Activated naive CD4-positive, alpha-beta T cell (primary cell): ENCODE results near the gene AGRP.
"Not testable (repeated sequence)": the region's sequence is repeated elsewhere in the genome, so short reads cannot be mapped to it uniquely, and the experiment has no call there.

Experiments
- DNase-seq, 4 experiments: peaks; one replicate each; lab custom pipeline; 2025; lab: John Stamatoyannopoulos, UW

The AGRP gene, protein sequence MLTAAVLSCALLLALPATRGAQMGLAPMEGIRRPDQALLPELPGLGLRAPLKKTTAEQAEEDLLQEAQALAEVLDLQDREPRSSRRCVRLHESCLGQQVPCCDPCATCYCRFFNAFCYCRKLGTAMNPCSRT

DNA sequence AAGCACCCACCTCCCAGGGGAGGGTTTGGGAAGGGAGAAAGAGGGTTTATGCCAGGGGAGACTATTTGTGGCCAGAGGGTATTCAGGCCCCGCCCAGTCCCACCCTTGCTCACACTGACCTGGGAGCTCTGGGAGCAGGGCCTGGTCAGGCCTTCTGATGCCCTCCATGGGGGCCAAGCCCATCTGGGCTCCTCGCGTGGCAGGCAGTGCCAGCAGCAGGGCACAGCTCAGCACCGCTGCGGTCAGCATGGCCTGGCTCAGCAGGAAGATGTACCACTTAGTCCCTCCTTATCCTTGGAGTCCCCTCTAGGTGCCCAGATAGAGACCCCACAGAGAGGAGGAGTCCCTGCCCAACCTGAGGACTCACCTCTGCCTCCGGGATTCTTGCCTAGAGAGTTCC lies at the start of gene AGRP:
Gene AGRP (minus strand): TSS at position 398 of the 400 bp plus-strand sequence. CDS start 149 bp downstream, at position 249.
- DNase-seq, result no peak

DNA sequence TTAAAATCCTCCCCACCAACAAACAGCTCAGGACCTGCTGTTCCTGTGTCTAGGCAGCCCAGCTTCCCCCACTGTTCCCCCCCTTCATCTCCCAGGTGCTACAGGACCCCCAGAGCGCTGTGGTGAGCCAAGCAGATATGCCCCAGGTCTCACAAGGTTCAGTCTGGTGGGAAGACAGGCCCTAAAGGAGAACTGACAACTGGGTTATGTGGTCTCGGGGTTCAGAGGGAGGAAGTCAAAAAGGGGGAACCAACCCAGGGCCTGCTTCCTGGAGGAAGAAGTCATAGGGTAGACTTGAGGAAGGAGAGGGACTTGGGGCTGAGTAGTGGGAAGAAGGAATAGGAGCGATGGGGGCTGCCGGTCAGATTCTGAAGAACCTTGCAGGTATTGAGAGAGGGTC lies 47.9 kb upstream of the AGRP start:
- DNase-seq, result no peak

DNA sequence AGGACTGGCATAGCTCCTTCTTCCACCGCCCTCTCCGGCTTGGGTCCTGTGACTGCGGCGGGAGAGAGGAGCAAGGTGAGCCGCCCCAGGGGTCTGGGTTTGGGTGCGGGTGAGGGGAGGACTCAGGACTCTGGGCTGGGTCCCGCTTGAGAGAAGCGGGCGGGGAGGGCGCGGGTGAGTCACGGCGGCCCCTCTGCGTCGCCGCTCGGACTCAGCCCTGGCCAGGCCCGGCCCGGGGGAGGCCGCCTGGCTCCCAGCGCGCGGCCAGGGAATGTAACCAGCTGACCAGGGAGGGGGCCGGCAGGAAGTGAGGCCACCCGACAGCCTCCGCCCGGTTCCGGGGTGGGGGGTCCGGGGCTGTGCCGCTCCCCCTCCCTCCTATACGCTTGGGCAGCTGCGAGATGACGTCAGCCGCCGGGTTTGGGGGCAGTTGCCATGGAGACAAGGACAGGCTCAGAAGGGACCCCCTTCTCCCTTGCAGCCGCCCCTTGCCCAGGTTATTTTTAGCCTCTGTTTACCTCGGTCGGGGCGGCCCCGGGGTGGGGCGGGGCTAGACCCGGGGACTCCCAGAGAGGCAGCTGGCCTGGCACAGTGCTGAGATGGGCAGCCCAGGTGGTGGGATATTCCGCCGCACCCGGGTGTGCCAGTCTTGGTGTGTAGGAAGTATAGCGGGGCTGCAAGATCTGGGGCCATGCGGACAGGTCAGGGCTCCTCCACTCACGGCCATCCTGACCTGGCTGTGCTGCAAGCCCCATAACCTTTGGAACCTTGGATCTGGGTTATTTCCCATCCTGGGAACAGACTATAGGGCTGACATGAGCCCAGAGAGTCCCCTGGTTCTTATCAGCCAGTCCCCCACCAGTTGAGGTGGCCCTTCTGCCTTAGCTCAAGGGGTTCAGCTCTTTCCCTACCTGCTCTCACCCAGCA lies 46.9 kb upstream of the AGRP start:
- no peak for DNase-seq

GRCh38 chr16:67529582-67530012 lies 46.2 kb upstream of the AGRP start:
- no peak for DNase-seq

- peak in 1 of 4 experiments; percentile 26 for DNase-seq
Measured at GRCh38 chr16:67528870-67529581, 45.7 kb upstream of the AGRP start.

DNA sequence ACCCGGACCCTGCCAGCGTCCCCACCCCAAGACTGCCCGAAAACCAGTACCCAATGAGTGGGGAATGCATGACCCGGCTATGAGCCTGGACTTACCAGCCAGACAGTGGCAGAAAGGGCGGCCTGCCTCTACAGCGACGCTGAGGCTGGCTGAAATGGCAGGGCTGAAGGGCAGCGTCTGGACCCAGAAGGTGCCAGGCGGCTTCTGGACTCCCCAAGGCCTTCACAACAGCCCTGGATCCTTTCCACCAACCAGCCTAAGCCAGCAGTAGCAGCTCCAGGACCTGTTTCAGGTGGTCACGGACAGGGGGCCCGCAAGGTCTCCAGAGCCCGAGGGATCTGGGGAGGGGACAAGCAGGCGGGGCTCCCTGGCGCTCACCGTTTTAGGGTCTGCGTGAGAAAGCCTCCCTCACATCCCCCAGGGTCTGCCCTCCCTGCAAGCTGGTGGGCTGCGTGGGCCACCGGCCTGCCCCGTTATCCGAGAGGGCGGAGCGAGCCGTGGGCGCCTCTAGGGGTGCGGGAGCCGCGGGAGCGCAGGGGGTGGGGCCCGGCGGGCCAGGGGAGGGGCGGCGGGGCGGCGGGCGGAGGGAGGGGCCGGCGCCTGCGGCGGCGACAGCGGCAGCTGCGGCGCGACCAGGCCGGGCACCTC lies 45.0 kb upstream of the AGRP start, which contains the start of gene RIPOR1:
Gene RIPOR1 (plus strand): TSS at position 608 of the 648 bp plus-strand sequence. CDS start 9,618 bp downstream, outside the sequence.
- DNase-seq, result peak in 2 of 4 experiments; percentile 15 to 45

DNA sequence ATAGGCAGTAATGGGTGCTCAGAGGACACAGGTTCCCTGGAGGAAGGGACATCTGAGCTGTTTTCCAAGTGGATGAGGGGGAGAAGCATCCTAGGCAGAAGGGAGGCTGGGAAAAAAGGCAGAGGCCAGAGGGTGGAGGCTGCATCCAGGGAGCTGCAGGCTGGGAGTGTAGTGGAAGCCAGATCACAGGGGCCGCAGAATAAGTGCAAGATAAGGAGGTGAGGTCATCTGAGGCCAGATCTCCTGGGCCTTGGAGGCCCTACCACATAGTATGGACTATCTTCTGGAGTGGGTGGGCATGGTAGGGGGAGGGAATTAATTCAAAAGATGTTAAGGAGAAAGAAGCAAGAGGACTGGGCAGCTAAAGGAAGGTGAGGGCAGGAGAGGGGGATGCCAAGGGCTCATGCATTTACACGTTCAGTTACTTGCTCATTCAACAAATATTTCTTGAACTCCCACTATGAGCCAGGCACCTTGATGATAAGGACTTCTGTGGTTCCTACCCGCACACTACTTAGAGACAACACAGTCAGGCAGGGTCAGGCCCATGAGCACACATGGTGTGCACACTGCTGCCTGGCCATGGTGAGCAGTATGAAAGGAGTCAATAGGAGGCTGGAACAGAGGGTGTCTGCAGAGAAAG lies 42.9 kb upstream of the AGRP start:
- no peak for DNase-seq

DNA sequence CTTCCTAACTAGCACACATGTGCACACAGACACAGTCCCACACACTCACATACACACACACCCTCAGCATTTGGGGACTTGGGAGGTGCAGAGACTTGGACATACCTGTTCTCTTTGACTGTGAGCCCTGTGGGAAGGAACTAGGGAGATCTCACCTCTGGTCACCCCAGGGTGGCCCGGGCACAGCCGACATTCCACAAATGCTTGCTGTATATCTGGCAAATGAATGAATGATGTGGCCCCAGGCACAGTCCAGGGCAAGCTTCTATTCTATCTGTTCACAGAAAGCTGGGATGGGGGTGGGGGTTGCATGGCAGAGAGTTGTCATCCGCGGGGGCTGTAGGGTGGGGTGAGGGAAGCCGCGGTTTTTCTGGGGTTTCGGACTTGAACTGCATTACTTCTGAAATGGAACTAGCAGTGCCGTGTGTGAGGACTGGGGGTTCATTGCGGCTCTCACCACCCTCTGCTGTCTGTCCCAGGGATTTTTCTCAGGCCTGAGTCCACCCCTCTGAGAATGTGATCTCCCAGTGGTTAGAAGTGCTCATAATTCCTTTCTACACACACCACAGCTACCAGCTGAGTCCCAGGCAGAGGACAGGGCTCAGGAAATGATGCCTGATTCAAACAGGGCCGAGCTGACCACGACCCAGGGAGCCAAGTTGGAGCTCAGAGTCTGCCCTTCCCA lies 42.0 kb upstream of the AGRP start:
- DNase-seq, result no peak

- DNase-seq, result peak; percentile 91 to 97 (median 95)
Measured at GRCh38 chr16:67521095-67521804, 37.9 kb upstream of the AGRP start.

GRCh38 chr16:67519242-67519641 lies 35.9 kb upstream of the AGRP start:
- DNase-seq, result no peak

- no peak for DNase-seq
Measured at GRCh38 chr16:67518676-67519075, 35.3 kb upstream of the AGRP start.

DNA sequence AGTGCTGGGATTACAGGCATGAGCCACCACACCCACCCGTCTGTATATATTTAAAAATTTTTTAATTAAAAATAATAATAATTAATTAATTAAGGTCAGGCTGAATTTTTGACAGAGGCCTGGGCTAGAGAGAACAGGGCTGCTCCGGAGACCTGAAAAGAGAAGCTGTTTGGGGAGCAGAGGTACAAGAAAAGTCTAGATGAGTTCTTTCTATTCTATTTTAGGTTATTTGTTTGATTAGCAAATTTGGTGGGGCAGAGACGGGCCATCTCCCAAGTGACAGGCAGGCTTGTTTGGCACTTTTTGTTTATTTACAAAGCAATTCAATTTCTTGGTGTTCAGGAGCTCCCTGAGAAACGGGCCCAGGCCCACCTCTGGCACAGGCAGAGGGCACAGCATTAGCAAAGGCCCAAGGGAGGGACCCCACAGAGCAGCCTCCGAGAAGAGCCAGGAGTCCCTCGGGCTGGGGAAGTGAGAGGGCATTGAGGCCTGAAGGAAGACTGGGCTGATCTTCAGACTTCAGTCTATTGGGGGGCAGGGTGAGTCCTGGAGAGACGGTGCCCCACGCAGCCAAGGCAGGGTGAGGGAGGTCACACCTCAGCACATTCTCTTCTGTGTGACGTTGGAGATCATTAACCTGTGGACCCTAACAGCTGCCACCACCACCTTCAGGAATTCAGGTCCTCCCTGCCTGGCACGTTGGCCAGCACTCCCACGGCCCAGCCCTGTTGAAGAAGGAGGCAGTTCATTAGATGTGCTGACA lies 34.5 kb upstream of the AGRP start:
- DNase-seq, result no peak

DNA sequence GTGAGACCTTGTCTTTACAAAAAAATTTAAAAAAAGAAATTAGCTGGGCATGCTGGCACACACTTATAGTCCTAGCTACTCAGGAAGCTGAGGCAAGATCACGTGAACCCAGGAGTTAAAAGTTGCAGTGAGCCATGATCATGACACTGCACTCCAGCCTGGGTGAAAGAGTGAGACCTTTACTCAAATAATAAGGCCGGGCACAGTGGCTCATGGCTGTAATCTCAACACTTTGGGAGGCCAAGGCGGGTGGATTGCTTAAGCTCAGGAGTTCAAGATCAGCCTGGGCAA lies 33.8 kb upstream of the AGRP start:
- DNase-seq, result no peak

GRCh38 chr16:67516296-67517154 lies 33.2 kb upstream of the AGRP start:
- DNase-seq, result no peak

GRCh38 chr16:67514382-67514828 lies 31.1 kb upstream of the AGRP start:
- peak; percentile 21 to 72 (median 51) for DNase-seq

DNA sequence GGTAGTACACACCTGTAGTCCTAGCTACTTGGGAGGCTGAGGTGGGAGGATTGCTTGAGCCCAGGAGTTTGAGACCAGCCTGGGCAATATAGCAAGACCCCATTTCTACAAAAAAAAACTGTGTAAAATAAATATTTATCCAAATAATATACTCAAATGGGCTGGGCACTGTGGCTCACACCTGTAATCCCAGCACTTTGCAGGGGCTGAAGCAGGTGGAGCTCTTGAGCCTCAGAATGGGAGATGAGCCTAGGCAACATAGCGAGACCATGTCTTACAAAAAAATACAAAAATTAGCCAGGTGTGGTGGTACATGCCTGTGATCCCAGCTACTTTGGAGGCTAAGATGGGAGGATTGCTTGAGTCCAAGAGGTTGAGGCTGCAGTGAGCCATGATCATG lies 30.5 kb upstream of the AGRP start:
- DNase-seq, result not testable (repeated sequence)

GRCh38 chr16:67509016-67509415 lies 25.7 kb upstream of the AGRP start:
- DNase-seq, result no peak

- no peak for DNase-seq
Measured at GRCh38 chr16:67506468-67506867, 23.1 kb upstream of the AGRP start.
